ENCODE measurements around the gene NSUN6.

DNA sequence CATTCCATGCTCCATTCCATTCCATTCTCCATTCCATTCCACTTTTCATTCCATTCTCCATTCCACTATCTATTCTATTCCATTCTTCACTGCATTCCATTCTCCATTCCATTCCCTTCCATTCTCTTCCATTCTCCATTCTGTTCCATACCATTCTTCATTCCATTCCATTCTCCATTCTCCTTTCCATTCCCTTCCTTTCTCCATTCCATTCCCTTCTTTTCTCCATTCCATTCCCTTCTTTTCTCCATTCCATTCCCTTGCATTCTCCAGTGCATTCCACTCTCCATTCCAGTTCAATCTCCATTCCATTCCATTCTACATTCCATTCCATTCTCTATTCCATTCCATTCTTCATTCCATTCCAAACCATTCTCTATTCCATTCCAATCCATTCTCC is 80.3 kb downstream of the NSUN6 start:
- TF ChIP-seq POLR2A (IDR thresholded peaks at IDR 0.05), result no peak
- TF ChIP-seq, protein P1, sequence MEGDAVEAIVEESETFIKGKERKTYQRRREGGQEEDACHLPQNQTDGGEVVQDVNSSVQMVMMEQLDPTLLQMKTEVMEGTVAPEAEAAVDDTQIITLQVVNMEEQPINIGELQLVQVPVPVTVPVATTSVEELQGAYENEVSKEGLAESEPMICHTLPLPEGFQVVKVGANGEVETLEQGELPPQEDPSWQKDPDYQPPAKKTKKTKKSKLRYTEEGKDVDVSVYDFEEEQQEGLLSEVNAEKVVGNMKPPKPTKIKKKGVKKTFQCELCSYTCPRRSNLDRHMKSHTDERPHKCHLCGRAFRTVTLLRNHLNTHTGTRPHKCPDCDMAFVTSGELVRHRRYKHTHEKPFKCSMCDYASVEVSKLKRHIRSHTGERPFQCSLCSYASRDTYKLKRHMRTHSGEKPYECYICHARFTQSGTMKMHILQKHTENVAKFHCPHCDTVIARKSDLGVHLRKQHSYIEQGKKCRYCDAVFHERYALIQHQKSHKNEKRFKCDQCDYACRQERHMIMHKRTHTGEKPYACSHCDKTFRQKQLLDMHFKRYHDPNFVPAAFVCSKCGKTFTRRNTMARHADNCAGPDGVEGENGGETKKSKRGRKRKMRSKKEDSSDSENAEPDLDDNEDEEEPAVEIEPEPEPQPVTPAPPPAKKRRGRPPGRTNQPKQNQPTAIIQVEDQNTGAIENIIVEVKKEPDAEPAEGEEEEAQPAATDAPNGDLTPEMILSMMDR (IDR thresholded peaks at IDR 0.05), result no peak

All from thyroid gland (tissue), 4 donors.